Hepatocyte (in vitro differentiated cells): ENCODE measurements around the gene KLHL11.

Experiments used
- CTCF ChIP-seq: fragments of 200-600 bp; sonication (generic); IDR thresholded peaks from 2 replicates; pipeline ENCODE4 v1.5.1; 2016; ENCODE audit warnings: antibody characterized with exemption, mild to moderate bottlenecking; ENCODE audit not compliant: poor library complexity
- EZH2 ChIP-seq: fragments of 200-600 bp; sonication (generic); IDR thresholded peaks from 2 replicates; pipeline ENCODE4 v1.6.1; 2016; ENCODE audit warnings: antibody characterized with exemption, mild to moderate bottlenecking, borderline replicate concordance

- no peak for TF ChIP-seq CTCF
- no peak for TF ChIP-seq EZH2
These were observed 15.8 kb downstream of the KLHL11 start for GRCh38 chr17:41849251-41849990.
